LoVo (cell line): ENCODE results near the gene OR7A10.

Experiments
- DNase-seq: peaks from one replicate; pipeline ENCODE4 v3.0.0-alpha.2; 2016; ENCODE audit warnings: low spot score

OR7A10 gene

DNA sequence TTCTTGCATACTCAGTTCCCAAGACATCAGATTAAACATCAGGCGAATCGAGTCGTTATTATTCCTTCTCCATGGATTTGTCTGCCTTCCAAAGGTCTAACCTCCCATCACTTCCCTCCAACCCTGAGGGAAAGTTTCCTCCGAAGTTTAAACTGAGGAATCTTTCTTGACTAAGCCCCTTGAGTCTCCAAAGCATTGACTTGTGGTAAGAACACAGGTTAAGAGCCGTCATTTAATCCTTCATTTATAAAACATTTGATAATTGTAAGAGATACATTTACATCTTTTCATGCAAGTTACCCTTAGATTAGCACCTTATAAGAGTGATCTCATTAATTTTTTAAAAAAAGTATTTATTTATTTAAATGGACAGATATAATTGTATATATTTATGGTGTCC is at the start of gene OR7A10:
TSS of gene OR7A10 (minus strand) at position 101 of the 400 bp plus-strand sequence. CDS start 7,045 bp downstream, outside the sequence.
- no peak for DNase-seq

DNA sequence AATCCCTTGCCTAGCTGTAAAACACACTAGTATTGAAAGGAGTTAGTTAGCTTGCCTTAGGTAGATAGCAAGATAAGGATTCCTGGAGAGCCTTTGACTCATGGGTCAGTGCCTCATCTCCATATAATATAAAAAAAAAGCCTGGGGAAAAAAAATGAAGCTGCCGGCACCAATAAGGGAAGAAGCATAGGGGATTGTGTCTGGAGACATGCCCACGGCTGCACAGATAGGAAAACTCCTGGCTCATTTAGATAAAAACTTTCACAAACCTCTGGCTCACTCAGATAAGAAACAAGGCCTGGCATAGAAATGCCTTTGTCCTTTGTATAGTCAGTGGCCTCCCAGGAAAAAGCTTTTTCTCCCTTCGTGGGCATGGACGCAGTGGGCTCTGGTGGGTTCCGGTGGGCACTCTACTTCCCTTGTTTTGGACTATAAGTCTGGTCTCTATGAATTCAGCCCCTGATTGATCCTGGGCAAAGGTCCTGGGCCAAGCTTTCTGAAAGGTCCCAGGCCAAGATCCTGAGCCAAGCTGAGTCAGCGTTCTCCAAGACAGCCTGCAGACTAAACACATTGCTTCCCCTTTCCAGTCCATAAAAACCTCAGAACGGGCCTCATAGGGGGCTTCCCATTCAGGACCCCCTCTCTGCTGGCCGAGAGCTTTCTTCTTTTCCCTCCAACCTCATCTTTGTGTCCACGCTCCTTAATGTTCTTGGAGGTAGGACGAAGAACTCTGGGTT is 42.1 kb upstream of the OR7A10 start:
- DNase-seq, result no peak

DNA sequence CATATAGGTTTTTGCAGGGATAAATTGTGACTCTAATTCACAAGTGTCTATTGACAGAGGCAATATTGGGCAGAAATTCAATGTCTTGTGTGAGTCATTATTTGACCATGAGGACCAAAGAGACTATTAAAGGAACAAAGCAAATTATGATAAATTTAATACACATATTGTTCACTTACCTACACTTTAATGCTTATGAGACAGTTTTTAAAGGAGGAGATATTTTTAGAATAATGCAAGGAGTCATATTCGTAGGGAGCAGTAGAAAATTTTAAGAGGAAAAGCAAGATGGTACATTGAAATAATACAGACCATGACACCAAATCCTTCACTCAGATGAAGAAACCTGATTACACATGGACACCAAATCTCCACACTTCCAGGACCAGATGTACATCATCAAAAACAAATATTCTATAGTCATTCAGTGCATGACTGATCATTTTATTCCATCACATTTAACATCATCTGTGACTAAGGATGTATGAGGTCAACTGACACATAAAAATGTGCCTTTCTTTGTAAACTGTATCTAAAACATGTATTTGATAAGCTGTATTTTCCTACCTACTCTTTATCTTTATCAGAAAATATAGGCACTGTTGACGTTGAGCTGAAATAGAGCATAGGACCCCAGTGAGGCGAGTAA is 41.4 kb upstream of the OR7A10 start:
- no peak for DNase-seq

DNA sequence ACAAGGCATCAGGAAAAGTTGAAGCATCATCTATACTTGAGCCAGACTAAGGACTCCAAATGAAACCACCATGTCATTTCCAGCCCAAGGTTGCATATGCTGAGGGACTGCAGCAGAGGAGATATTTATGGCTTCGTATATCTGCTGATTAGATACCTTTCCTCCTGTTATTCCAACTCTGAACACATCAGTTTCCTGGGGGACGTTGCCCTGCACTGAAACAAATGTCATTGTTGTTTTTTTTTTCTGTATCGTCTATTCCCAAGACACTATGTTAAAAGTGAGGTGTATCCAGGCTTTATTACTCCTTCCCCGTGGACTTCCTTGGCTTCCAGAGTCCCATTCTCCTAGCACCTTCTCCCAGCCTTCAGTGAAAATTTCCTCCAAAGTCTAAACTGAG is 37.3 kb upstream of the OR7A10 start, which contains the start of gene OR7A17:
TSS of gene OR7A17 (minus strand) at position 101 of the 400 bp plus-strand sequence. CDS start 4,777 bp downstream, outside the sequence.
- DNase-seq, result no peak

DNA sequence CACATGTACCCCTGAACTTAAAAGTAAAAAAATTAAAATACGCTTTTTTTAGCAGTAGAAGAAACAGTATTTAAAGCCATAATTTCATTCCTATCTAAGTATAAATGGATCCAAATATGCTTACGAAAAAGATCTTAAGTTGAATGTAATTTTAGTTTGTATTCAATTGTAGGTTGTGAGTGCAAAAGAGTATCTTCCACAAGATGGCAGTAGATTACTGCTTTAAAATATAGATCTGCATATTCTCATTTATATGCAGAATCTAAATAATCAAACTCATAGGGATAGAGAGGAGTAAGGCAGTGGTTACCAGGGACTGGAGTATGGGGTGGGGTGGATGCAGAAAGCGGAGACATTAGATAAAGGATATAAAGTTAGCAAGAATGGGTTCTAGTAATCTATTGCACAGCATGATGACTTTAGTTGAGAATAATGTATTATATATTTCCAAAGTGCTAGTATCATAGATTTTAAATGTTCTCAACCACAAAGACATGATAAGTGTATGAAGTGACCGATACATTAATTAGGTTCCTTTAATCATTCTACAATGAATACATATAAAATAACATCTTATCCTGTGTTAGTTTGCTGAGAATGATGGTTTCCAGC is 23.0 kb upstream of the OR7A10 start:
- no peak for DNase-seq

DNA sequence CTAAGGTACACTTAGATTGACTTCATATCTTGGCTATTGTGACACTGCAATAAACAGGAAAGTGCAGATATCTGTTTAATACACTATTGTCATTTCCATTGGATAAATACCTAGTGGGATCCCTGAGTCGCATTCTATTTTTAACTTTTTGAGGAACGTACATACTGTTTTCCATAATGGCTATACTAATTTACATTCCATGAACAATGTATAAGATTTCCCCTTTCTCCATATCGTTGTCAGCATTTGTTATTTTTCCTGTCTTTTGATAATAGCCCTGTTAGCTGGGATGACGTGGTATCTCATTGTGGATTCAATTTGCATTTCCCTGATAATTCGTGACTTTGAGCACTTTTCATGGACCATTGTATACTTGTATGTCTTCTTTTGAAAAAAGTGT is 19.8 kb upstream of the OR7A10 start:
- DNase-seq, result no peak

DNA sequence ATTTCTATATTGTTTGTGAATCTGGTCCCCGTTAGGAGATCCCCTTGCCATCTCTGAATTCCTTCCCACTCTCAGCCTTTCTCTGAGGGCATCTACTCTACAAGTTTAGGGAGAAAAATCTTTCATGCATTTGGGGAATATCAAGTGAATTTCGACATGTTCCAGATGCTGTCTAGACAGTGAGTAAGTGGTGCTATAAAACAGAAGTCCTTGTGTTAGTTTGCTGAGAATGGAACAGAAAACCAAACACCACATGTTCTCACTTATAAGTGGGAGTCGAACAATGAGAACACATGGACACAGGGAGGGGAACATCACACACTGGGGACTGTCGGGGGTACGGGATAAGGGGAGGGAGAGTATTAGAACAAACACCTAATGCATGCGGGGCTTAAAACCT is 5.1 kb downstream of the OR7A10 start:
- DNase-seq, result no peak

DNA sequence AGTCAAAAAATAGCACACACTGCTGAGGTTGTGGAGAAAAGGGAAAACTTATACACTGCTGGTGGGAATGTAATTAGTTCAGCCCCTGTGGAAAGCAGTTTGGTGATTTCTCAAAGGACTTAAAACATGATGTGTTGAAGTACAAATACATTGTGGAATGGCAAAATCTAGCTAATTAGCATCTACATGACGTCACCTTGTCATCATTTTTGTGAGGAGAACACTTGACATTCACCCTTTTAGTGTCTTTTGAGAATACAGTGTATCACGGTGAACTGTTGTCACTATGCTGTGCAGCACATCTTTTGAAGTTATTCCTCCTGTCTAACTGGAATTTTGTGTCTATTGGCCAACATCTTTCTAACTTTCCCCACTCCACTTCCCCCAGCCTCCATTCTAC is 5.6 kb downstream of the OR7A10 start:
- DNase-seq, result no peak

DNA sequence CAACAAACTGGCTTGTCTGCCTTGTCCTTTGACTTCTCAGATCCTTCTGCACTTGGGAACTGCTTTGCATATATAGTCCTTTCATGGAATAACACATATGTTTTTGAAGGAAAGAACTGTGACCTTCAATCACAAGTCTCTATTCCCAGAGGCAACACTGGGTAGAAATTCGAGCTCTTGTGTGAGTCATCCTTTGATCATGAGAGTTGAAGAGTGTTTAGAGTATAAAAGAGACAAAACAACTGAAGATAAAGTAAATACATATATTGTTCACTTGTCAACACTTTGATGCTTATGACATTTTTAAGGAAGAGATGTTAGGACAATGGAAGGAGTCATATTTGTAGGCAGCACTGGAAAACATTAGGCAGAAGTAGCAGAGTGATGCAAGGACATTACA is 8.5 kb downstream of the OR7A10 start:
- no peak for DNase-seq

DNA sequence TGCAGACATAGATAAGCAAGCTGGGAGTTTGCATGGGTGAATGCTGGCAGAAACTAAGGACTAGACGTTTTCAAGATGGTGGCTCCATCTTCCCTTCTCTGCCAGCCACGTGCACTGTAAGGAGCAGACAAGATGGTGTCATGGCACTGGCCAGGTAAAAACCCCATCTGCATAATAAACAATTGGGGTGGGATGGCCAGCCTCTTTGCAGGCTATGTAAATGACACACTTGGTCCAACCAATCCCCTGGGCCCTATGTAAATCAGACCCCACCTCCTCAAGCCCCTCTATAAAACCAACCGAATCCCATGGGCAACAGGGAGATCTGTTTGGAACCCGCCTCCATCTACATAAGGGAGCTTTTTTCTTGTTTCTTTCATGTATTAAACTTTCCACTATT is 11.3 kb downstream of the OR7A10 start:
- no peak for DNase-seq

DNA sequence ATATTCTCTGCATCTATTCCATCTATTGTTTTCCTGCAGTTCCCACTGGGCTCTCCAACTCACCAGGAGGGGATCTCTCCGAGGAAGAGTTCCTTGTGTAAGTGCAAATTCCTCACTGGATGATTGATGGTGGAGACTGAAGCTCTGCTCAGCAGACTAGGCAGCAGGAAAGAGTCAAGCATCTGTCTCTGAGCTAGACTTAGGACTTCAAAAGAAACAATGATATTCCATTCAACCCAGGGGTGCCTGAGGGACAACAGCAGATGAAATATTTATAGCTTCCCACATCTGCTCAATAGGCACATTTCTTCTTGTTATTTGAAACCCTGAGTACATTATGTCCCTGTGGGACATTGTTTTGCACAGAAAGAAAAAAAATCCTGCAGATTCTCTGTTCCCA is 13.7 kb downstream of the OR7A10 start, which contains the start of the genes OR7A5 and OR7C1:
TSS of gene OR7A5 (minus strand) at position 175 of the 400 bp plus-strand sequence. CDS start 6,944 bp downstream, outside the sequence.
TSS of gene OR7C1 (minus strand) at position 175 of the 400 bp plus-strand sequence. CDS start 35,049 bp downstream, outside the sequence.
- no peak for DNase-seq

DNA sequence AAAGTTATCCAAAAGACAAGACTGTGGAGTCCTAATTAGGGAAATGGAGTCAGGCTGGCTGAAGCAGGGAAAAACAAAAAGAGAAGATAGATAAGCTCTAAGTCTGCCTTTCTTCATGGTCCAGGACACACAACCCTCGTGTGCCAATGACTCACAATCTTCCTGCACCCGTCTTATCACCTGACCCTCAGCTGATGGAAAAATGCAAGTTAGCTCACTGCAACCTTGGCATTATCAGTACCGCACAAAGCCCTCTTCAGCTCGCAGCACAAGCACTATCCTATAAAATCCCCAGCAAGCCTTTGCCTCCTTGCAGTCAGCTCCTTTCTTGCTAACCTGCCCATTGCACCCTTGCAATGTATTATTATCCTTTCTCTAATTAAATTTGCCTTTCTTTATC is 18.0 kb downstream of the OR7A10 start:
- no peak for DNase-seq

DNA sequence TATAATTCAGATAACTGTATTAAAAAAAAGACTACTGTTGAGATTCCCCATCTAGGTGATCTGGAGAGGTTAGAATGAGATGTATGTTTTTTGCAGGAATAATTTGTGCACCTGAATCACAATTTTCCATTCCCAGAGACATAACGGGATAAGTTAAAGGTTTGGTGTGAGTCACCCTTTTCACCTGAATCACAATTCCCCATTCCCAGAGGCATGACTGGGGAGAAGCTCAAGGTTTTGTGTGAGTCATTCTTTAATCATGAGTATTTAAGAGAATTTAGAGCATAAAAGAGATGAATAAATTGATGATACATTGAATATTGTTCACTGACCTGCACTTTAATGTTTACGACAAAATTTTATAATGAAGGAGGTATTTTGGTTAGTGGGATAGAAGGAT is 22.7 kb downstream of the OR7A10 start:
- no peak for DNase-seq

DNA sequence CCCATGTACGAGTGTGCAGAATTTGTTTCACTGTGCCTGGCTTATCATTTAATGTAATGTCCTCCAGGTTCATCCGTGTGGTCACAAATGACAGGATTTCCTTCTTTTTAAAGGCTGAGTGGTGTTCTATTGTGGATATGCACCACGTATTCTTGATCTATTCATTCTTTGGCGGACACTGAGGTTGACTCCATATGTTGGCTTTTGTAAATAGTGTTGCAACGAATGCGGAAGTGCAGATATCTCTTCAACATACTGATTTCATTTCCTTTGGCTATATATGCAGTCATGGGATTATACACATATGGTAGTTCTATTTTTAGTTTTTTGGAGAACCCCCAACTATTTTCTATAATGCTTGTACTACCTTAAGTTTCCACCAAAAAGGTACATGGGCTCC is 26.8 kb downstream of the OR7A10 start:
- DNase-seq, result no peak

DNA sequence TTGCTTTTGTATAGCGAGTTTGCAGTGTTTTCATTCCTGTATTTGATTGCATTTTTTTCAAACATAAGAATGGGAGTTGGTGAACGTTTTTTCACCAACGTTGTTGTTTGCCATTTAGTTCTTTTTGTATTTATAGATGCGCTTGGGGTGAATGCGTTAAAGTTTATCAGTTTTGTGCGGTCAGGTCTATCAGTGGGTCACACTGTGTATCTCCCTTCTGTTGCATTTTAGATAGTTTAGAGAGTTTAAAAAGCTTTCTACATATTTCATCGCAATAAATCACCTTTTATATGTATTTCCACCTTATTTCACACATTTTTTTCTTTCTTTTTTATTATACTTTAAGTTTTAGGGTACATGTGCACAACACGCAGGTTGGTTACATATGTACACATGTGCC is 30.1 kb downstream of the OR7A10 start:
- DNase-seq, result no peak

DNA sequence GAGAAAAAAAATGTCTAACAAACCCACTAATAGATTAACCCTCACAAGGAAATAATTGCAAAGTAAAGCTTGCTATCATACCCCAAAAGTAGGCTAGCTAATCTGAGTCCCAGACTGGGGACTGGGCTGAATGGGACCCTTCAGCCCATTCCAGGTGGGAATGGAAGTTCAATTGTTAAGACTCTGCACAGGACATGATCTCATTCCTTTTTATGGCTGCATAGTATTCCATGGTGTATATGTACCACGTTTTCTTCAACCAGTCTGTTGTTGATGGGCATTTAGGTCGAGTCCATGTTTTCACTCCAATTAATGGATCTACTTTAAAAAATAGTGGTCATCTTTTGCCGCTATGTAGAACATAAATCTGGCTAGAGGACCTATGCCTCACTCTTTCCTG is 31.7 kb downstream of the OR7A10 start:
- no peak for DNase-seq

DNA sequence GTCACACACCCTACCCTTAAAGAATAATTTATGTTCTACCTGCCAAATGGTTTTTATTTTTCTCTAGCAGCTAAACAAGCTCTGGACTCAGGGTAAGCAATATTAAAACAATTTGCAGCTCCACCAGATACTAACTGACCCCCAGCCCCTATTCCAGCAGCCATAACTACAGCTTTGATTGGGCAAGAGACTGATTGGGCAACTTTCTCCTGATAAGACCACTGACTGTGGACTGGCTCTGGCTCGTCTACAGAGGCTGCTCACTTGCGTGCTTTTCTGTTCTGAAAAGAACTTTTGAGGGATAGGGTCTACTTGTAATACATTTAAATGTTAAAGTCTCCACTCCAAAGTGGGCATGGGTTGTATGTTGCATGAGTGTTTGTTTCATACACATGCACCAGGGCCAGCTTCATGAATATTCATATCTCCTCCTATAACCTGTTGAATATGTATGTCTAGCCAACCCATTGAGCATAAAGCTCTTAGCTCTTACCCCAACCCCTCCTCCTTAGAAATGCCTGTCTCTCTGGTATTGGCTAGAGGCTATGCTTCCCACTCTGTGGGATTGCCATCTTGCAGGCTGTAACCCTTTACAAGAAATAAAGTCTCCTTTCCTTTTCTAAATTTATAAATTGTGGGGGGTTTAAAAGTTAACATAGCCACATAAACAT is 33.6 kb downstream of the OR7A10 start:
- no peak for DNase-seq

DNA sequence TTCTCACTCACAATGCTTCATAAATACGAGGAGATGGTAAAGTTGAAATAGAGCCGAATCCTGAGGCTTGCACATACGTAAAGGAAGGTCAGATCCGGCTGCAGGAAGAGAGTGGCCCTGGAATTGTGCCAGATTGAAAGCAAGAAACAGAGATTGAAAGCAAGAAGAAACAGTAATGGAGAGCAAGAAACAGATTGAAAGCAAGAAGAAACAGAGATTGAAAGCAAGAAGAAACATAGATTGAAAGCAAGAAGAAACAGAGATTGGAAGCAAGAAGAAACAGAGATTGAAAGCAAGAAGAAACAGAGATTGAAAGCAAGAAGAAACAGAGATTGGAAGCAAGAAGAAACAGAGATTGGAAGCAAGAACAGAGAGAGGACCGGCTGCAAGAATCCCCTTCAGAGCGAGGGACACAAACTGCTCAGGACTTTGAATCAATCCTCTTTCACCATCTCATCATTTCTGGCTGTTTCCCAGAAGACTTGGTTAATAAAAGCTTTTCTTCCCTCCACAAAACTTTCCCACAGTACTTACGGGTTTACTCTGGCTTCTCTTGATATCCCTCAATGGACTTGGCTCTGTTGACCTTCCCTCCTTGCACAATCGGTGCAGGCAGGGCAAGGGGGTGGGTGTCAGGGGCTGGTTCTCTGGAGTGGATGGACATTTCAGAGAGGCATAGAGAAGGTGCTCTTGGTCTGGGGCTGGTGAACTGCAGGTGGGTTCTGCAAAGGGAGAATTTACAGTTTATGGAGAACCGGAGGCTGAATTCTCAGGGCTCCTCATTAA is 39.3 kb downstream of the OR7A10 start:
- DNase-seq, result no peak

DNA sequence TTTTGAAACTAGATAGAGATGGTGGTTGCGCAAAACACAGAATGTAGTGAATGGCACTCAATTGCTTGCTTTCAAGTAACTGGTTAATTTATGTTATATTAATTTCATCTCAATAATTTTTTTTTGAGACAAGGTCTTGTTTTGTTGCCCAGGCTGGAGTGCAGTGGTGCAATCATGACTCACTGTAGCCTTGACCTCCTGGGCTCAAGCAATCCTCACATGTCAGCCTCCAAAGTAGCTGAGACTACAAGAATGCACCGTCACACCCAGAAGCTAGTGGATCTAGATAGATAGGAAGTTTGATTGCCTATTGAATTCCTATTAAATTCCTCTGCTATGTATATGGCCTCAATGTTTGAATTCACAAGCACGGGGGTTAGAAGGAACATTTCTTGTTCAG is 44.0 kb downstream of the OR7A10 start:
- no peak for DNase-seq

DNA sequence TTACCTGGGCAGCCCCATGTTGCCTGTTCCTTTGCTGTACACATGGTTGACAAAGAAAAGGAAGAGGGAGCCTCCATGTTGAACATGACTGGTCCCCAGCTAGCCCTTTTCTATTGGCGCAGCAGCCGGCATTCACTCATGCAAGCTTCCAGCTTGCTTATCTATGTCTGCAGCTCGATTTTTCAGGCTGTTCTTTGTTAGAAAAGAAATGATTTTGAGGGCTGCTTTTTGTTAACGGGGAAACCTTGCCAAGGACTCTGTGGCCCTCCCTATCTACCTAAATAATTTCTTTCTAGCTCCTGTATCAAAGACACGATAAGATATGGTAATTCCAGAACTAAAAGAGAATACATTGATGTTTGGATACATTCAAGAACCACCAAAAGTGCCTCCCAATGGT is 50.0 kb downstream of the OR7A10 start:
- no peak for DNase-seq

DNA sequence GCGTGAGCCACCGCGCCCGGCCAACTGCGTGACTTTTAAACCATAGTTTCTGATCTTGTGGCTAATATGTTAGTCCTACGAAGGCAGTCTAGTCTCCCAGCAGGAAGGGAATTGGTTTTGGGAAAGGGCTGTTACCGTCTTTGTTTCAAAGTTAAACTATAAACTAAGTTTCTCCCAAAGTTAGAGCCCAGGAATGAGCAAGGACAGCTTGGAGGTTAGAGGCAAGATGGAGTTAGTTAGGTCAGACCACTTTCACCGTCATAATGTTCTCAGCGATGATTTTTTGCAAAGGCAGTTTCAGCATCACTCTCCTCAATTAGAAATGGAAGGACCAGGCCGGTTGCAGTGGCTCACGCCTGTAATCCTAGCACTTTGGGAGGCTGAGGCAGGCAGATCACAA is 52.7 kb downstream of the OR7A10 start:
- no peak for DNase-seq
